HEK293 (cell line): ENCODE results near the gene MYT1.

ENCODE experiments used
- CTCF ChIA-PET: fragments of 350-600 bp; formaldehyde crosslinking; extraction: SDS; loops from one replicate; lab custom pipeline; 2021; ENCODE audit warnings: antibody characterized with exemption; lab: Yijun Ruan, JAX
- POLR2A ChIA-PET: fragments of 300-600 bp; formaldehyde crosslinking; extraction: SDS; loops from one replicate; lab custom pipeline; 2020; ENCODE audit warnings: antibody characterized with exemption, inconsistent platforms; lab: Yijun Ruan, JAX
- H3K27ac ChIP-seq: fragments of 200-500 bp; sonication (Bioruptor generic); 2 replicates; pipeline ENCODE4 v1.5.1; 2014; ENCODE audit warnings: low read depth, low read length, control low read depth, inconsistent platforms; ENCODE audit errors: extremely low read depth
- H3K36me3 ChIP-seq, 2 experiments: fragments of 200-500 bp in 1 of 2; sonication (Bioruptor generic) in 1 of 2; 1 replicate in 1 of 2; 2 replicates in 1 of 2; pipeline ENCODE4 v1.5.1; 2014 to 2017; ENCODE audit warnings: inconsistent platforms in 2 of 2, low read length in 2 of 2; ENCODE audit not compliant: control insufficient read depth in 2 of 2, insufficient read depth in 1 of 2
- H3K4me1 ChIP-seq: fragments of 200-500 bp; sonication (Bioruptor generic); 2 replicates; pipeline ENCODE4 v1.5.1; 2014; ENCODE audit warnings: mild to moderate bottlenecking, low read length, inconsistent platforms; ENCODE audit not compliant: control insufficient read depth, insufficient read depth
- H3K4me3 ChIP-seq: 2 replicates; pipeline ENCODE4 v1.5.1; 2011; ENCODE audit warnings: low read depth, mild to moderate bottlenecking, control low read depth, low read length, moderate library complexity
- H3K9me3 ChIP-seq: fragments of 200-500 bp; sonication (Bioruptor generic); 2 replicates; pipeline ENCODE4 v1.5.1; 2014; ENCODE audit warnings: low read depth, low read length, inconsistent platforms; ENCODE audit not compliant: control insufficient read depth, insufficient read depth
- KLF9 ChIP-seq: fragments of 450-650 bp; formaldehyde crosslinking; IDR thresholded peaks from 2 replicates; pipeline ENCODE4 v1.5.1; 2016; ENCODE audit warnings: missing biosample characterization, missing genetic modification characterization, low read depth
- SCRT2 ChIP-seq: fragments of 450-650 bp; formaldehyde crosslinking; IDR thresholded peaks from 2 replicates; pipeline ENCODE4 v1.5.1; 2016; ENCODE audit warnings: missing biosample characterization, missing genetic modification characterization
- SP3 ChIP-seq: fragments of 450-650 bp; formaldehyde crosslinking; IDR thresholded peaks from 2 replicates; pipeline ENCODE4 v1.5.1; 2016; ENCODE audit warnings: missing biosample characterization, missing genetic modification characterization
- WT1 ChIP-seq: fragments of 450-650 bp; formaldehyde crosslinking; IDR thresholded peaks from 2 replicates; pipeline ENCODE4 v1.5.1; 2016; ENCODE audit warnings: missing biosample characterization, missing genetic modification characterization
- ZFP3 ChIP-seq: fragments of 450-650 bp; formaldehyde crosslinking; IDR thresholded peaks from 2 replicates; pipeline ENCODE4 v1.5.1; 2016; ENCODE audit warnings: low read depth, missing biosample characterization, missing genetic modification characterization
- ZNF121 ChIP-seq: fragments of 450-650 bp; formaldehyde crosslinking; IDR thresholded peaks from 2 replicates; pipeline ENCODE4 v1.5.1; 2016; ENCODE audit warnings: missing biosample characterization, missing genetic modification characterization
- ZNF202 ChIP-seq: fragments of 450-650 bp; formaldehyde crosslinking; IDR thresholded peaks from 2 replicates; pipeline ENCODE4 v1.5.1; 2016; ENCODE audit warnings: missing biosample characterization, missing genetic modification characterization, borderline replicate concordance
- ZNF366 ChIP-seq: fragments of 450-650 bp; formaldehyde crosslinking; conservative IDR thresholded peaks from 2 replicates; pipeline ENCODE4 v1.5.1; 2016; ENCODE audit warnings: missing biosample characterization, missing genetic modification characterization
- ZNF391 ChIP-seq: fragments of 450-650 bp; formaldehyde crosslinking; IDR thresholded peaks from 2 replicates; pipeline ENCODE4 v1.5.1; 2016; ENCODE audit warnings: low read depth, missing biosample characterization, missing genetic modification characterization, borderline replicate concordance
- ZNF621 ChIP-seq: fragments of 450-650 bp; formaldehyde crosslinking; IDR thresholded peaks from 2 replicates; pipeline ENCODE4 v1.5.1; 2017; ENCODE audit warnings: missing biosample characterization, missing genetic modification characterization
- TF ChIP-seq, protein P1 (sequence below): fragments of 450-650 bp; formaldehyde crosslinking; IDR thresholded peaks from 2 replicates; pipeline ENCODE4 v1.5.1; 2016; ENCODE audit warnings: missing biosample characterization, missing genetic modification characterization
- TF ChIP-seq, protein P2 (sequence below): fragments of 450-650 bp; formaldehyde crosslinking; IDR thresholded peaks from 2 replicates; pipeline ENCODE4 v1.5.1; 2016; ENCODE audit warnings: missing biosample characterization, missing genetic modification characterization
- TF ChIP-seq, protein P3 (sequence below): fragments of 450-650 bp; formaldehyde crosslinking; conservative IDR thresholded peaks from 2 replicates; pipeline ENCODE4 v1.5.1; 2016; ENCODE audit warnings: low read depth, missing biosample characterization, missing genetic modification characterization
- TF ChIP-seq, protein P4 (sequence below): fragments of 450-650 bp; formaldehyde crosslinking; IDR thresholded peaks from 2 replicates; pipeline ENCODE4 v1.5.1; 2016; ENCODE audit warnings: missing biosample characterization, missing genetic modification characterization, low read depth

MYT1 gene

DNA sequence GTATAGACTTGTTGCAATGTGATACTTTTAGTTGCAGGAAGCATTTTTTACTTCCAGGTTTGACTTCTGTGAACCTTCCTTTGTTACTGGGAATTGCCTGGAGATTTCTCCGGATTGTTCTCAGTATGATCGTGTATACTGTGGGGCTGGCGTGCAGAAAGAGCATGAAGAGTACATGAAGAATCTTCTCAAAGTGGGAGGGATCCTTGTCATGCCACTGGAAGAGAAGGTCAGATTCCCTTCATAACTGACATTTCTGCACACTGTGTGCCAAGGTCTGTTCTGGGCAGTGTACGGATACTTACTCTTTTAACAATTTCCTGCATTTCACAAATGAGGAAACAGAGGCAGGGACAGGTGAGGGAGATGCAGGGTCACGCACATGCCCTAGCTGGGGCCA is 100.9 kb downstream of the MYT1 start:
- H3K27ac ChIP-seq = no peak overlapping the region
- CTCF ChIA-PET = no interaction called here
- TF ChIP-seq ZNF121 (tag by site-specific recombination) (no peak), SCRT2 (tag by site-specific recombination) (peak; percentile 50; the same call in 1 of the 2 replicates)
- TF ChIP-seq, all 188 proteins: peak for 1
- Histone ChIP-seq H3K4me3 (no peak overlapping the region), H3K9me3 (no peaks in the 10 kb centered on the region), H3K4me1 (no peaks in the 10 kb centered on the region), H3K36me3 (peaks cover 8 to 52% of the 10 kb centered on the region in 2 experiments; a peak in 2 of 3 replicates)
- POLR2A ChIA-PET = no interaction called here

DNA sequence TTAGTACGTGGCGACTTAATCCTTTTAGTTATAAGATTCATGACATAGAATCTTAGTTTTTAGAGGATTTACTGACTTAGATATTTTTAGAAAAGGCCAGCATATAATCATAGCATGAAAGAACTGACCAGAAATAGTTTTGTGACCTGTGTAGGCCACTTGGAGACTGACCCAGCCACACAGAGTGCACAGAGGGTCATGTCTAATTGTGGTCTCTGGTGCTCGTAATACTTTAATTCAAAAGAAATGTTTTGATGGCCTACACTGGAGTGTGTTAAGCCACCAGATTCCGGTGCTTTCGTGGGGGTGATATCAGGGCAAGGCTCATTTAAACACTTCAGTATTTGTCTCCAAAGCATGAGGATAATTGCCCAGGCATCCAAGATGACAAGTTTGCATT is 102.7 kb downstream of the MYT1 start:
- no peaks in the 10 kb centered on the region for H3K9me3 ChIP-seq
- no peak overlapping the region for H3K27ac ChIP-seq
- no peak overlapping the region for H3K4me3 ChIP-seq
- ChIA-PET POLR2A (no interaction called here), CTCF (no interaction called here)
- H3K36me3 ChIP-seq = peaks cover 8 to 57% of the 10 kb centered on the region in 2 experiments; a peak in 2 of 3 replicates
- TF ChIP-seq, protein P1, sequence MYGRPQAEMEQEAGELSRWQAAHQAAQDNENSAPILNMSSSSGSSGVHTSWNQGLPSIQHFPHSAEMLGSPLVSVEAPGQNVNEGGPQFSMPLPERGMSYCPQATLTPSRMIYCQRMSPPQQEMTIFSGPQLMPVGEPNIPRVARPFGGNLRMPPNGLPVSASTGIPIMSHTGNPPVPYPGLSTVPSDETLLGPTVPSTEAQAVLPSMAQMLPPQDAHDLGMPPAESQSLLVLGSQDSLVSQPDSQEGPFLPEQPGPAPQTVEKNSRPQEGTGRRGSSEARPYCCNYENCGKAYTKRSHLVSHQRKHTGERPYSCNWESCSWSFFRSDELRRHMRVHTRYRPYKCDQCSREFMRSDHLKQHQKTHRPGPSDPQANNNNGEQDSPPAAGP (tag by site-specific recombination) = no peak
- no peak for TF ChIP-seq ZNF391 (tag by site-specific recombination)
- TF ChIP-seq ZNF621 (tag by site-specific recombination) = no peak
- no peak for TF ChIP-seq ZNF366 (tag by site-specific recombination)
- no peak for TF ChIP-seq SP3 (tag by site-specific recombination)
- TF ChIP-seq KLF9 (tag by site-specific recombination) = no peak
- TF ChIP-seq, protein P2, sequence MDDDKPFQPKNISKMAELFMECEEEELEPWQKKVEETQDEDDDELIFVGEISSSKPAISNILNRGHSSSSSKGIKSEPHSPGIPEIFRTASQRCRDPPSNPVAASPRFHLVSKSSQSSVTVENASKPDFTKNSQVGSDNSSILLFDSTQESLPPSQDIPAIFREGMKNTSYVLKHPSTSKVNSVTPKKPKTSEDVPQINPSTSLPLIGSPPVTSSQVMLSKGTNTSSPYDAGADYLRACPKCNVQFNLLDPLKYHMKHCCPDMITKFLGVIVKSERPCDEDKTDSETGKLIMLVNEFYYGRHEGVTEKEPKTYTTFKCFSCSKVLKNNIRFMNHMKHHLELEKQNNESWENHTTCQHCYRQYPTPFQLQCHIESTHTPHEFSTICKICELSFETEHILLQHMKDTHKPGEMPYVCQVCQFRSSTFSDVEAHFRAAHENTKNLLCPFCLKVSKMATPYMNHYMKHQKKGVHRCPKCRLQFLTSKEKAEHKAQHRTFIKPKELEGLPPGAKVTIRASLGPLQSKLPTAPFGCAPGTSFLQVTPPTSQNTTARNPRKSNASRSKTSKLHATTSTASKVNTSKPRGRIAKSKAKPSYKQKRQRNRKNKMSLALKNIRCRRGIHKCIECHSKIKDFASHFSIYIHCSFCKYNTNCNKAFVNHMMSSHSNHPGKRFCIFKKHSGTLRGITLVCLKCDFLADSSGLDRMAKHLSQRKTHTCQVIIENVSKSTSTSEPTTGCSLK (tag by site-specific recombination) = no peak
- TF ChIP-seq, protein P3, sequence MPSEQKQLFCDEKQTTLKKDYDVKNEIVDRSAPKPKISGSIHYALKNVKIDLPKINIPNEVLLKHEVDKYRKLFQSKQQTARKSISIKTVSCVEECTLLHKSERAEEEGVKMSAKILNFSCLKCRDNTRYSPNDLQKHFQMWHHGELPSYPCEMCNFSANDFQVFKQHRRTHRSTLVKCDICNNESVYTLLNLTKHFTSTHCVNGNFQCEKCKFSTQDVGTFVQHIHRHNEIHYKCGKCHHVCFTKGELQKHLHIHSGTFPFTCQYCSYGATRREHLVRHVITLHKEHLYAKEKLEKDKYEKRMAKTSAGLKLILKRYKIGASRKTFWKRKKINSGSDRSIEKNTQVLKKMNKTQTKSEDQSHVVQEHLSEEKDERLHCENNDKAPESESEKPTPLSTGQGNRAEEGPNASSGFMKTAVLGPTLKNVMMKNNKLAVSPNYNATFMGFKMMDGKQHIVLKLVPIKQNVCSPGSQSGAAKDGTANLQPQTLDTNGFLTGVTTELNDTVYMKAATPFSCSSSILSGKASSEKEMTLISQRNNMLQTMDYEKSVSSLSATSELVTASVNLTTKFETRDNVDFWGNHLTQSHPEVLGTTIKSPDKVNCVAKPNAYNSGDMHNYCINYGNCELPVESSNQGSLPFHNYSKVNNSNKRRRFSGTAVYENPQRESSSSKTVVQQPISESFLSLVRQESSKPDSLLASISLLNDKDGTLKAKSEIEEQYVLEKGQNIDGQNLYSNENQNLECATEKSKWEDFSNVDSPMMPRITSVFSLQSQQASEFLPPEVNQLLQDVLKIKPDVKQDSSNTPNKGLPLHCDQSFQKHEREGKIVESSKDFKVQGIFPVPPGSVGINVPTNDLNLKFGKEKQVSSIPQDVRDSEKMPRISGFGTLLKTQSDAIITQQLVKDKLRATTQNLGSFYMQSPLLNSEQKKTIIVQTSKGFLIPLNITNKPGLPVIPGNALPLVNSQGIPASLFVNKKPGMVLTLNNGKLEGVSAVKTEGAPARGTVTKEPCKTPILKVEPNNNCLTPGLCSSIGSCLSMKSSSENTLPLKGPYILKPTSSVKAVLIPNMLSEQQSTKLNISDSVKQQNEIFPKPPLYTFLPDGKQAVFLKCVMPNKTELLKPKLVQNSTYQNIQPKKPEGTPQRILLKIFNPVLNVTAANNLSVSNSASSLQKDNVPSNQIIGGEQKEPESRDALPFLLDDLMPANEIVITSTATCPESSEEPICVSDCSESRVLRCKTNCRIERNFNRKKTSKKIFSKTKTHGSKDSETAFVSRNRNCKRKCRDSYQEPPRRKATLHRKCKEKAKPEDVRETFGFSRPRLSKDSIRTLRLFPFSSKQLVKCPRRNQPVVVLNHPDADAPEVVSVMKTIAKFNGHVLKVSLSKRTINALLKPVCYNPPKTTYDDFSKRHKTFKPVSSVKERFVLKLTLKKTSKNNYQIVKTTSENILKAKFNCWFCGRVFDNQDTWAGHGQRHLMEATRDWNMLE = no peak
- TF ChIP-seq, protein P4, sequence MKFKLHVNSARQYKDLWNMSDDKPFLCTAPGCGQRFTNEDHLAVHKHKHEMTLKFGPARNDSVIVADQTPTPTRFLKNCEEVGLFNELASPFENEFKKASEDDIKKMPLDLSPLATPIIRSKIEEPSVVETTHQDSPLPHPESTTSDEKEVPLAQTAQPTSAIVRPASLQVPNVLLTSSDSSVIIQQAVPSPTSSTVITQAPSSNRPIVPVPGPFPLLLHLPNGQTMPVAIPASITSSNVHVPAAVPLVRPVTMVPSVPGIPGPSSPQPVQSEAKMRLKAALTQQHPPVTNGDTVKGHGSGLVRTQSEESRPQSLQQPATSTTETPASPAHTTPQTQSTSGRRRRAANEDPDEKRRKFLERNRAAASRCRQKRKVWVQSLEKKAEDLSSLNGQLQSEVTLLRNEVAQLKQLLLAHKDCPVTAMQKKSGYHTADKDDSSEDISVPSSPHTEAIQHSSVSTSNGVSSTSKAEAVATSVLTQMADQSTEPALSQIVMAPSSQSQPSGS (tag by site-specific recombination) = no peak
- TF ChIP-seq ZNF202 (tag by site-specific recombination) = no peak
- no peak for TF ChIP-seq ZFP3 (tag by site-specific recombination)
- no peak for TF ChIP-seq WT1 (tag by site-specific recombination)
- H3K4me1 ChIP-seq = no peaks in the 10 kb centered on the region
